HG03342 (cell line): Measurements from ENCODE around the gene HK1.
"Not testable (repeated sequence)": the region's sequence is repeated elsewhere in the genome, so short reads cannot be mapped to it uniquely, and the experiment has no call there.

Experiments
- ATAC-seq: cut with Tn5 transposase; IDR thresholded peaks from one replicate; pipeline ENCODE4 v1.9.1; 2021; ENCODE audit warnings: mild to moderate bottlenecking, moderate library complexity; ENCODE audit not compliant: unreplicated experiment

HK1 gene

GRCh38 chr10:69253171-69253570, 25.1 kb upstream of the HK1 start:
- ATAC-seq: no peak

GRCh38 chr10:69254877-69255276, 23.4 kb upstream of the HK1 start:
- no peak for ATAC-seq

GRCh38 chr10:69259547-69260243, 18.6 kb upstream of the HK1 start:
- no peak for ATAC-seq

GRCh38 chr10:69261184-69261583, 17.1 kb upstream of the HK1 start:
- ATAC-seq: no peak

- ATAC-seq: no peak
Observed at GRCh38 chr10:69262292-69262751, 16.0 kb upstream of the HK1 start.

- no peak for ATAC-seq
Observed at GRCh38 chr10:69265521-69265920, 12.8 kb upstream of the HK1 start.

- ATAC-seq: no peak
Observed at GRCh38 chr10:69268761-69269416, 9.4 kb upstream of the HK1 start.

GRCh38 chr10:69269761-69270160, 8.5 kb upstream of the HK1 start:
- no peak for ATAC-seq

GRCh38 chr10:69270990-69271389, 7.3 kb upstream of the HK1 start:
- ATAC-seq: no peak

GRCh38 chr10:69272624-69273023, 5.7 kb upstream of the HK1 start:
- no peak for ATAC-seq

GRCh38 chr10:69275444-69275843, 2.9 kb upstream of the HK1 start:
- ATAC-seq: no peak

GRCh38 chr10:69276503-69276902, 1.8 kb upstream of the HK1 start:
- no peak for ATAC-seq

- ATAC-seq: no peak
Observed at GRCh38 chr10:69279110-69279509, 814 bp downstream of the HK1 start.

- no peak for ATAC-seq
Observed at GRCh38 chr10:69281507-69282413, 3.5 kb downstream of the HK1 start.

GRCh38 chr10:69284402-69284801, 6.1 kb downstream of the HK1 start:
- not testable (repeated sequence) for ATAC-seq

GRCh38 chr10:69285699-69286098, 7.4 kb downstream of the HK1 start:
- no peak for ATAC-seq

GRCh38 chr10:69287181-69287580, 8.9 kb downstream of the HK1 start:
- no peak for ATAC-seq

GRCh38 chr10:69290993-69291392, 12.7 kb downstream of the HK1 start:
- ATAC-seq: no peak

- ATAC-seq: no peak
Observed at GRCh38 chr10:69292459-69292858, 14.2 kb downstream of the HK1 start.

- ATAC-seq: no peak
Observed at GRCh38 chr10:69295027-69295636, 16.8 kb downstream of the HK1 start.

GRCh38 chr10:69303632-69304051, 25.3 kb downstream of the HK1 start:
- ATAC-seq: no peak
